Pancreas (tissue), 10 donors: ENCODE data around the gene C2CD3. TPM values are rescaled to one million over a fixed set of nuclear protein-coding genes. Genes with fewer than 3 reads are reported as not detected.

Experiments
- ATAC-seq, 4 donors: fragments of 200-7000 bp; cut with Tn5 transposase; one replicate each; pipeline versions ENCODE4 v1.8.0 to v1.9.1; 2020; ENCODE audit warnings: mild to moderate bottlenecking in 4 of 4, moderate library complexity in 4 of 4
- DNase-seq, 6 donors: peaks; one replicate each; pipeline ENCODE4 v3.0.0-alpha.2; 2020
- FAIRE-seq: peaks from 2 replicates; lab custom pipeline; 2012; peaks lifted over from hg19 to GRCh38; lab: Jason Lieb, UNC
- H3K27ac ChIP-seq, 4 donors: fragments of 200-600 bp; sonication (generic); 1 replicate in 3 of 4; 2 replicates in 1 of 4; pipeline versions ENCODE4 v1.5.0 to v1.8.0; 2020
- H3K27me3 ChIP-seq, 4 donors: fragments of 200-600 bp; one replicate each; pipeline ENCODE4 v1.8.0; 2021
- H3K36me3 ChIP-seq, 3 donors: fragments of 200-600 bp; sonication (generic) in 1 of 3; one replicate each; pipeline versions ENCODE4 v1.5.0 to v1.8.0; 2020 to 2021
- H3K4me1 ChIP-seq, 3 donors: fragments of 200-600 bp; one replicate each; pipeline ENCODE4 v1.8.0; 2021
- H3K4me3 ChIP-seq, 4 donors: fragments of 200-600 bp; sonication (generic) in 2 of 4; one replicate each; pipeline versions ENCODE4 v1.5.0 to v1.8.0; 2020 to 2021
- H3K9me3 ChIP-seq, 4 donors: fragments of 200-600 bp; one replicate each; pipeline ENCODE4 v1.8.0; 2021
- WGBS, 2 donors: extraction: QIAGEN DNeasy Blood & Tissue Kit; methylation state at CpG; one replicate each; pipeline ENCODE4 v1.1.7; 2013; 5-methylcytosine and 5-hydroxymethylcytosine counted together
- intact Hi-C, 3 donors: fragments of 100-400 bp; cut with DNase I; formaldehyde crosslinking; loops; one replicate each; pipeline versions ENCODE4 v1.11.1 to v1.14.2; 2022
- polyA plus RNA-seq, 2 donors: library from polyadenylated mRNA; stranded (reverse); fragments of 200-250 nt; gene quantifications; one replicate each; pipeline ENCODE4 v1.2.3, GENCODE V29; 2013
- total RNA-seq, 6 donors: library from RNA; stranded (reverse); fragmentation: NEBNext Ultra II Directional in 4 of 6; extraction: Animal tissue kit (Norgen Biotek cat#: 25700) in 4 of 6; gene quantifications; one replicate each; pipeline versions ENCODE4 v1.2.1 to v1.2.4, GENCODE V29; 2021 to 2023
- TF ChIP-seq, protein P1 (sequence below), 4 donors: fragments of 200-600 bp; sonication (generic) in 3 of 4; IDR thresholded peaks; one replicate each; pipeline versions ENCODE4 v1.5.0 to v1.8.0; 2021; ENCODE audit warnings: antibody characterized with exemption in 4 of 4
- donor health status: healthy with polysubstance abuse.
- donor health status: DM: no; HTN: no; CAD: no; lungs with moderate emphysema.
- donor health status: DM: no; HTN: no; CAD: no.
- donor health status: control.
- donor health status: control.
- donor health status: Bipolar disorder and iron deficiency.
- donor health status: DM: yes; HTN: yes; CAD: no.
- donor health status: DM: no; HTN: no; CAD: no.
- donor health status: DM: no; HTN: no; CAD: no.
- donor health status: DM: yes; HTN: yes; CAD: no.

C2CD3 gene
- total and polyA plus RNA-seq, 8 donors, result 7.0 to 14.8 (median 8.7) TPM

DNA sequence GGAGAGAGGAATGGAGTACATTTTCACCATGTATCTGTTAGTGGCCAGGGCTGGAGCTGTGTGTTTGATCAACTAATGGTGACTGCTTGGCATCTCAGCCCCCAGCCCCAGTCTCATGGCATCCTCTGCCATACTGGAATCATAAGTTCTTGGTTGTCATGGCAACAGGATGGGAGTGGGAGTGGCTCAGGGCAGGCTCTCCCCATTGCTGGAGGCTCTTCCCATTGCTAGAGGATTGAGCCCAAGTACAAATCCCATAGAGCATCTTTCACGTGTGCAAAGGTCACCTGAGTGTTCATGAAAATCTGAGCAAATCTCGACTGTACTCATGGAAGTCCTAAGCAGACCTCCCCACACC lies 205.1 kb downstream of the C2CD3 start:
- Histone ChIP-seq H3K4me1 (no peaks in the 10 kb centered on the region), H3K27me3 (no peaks in the 10 kb centered on the region), H3K27ac (no peak overlapping the region), H3K36me3 (no peaks in the 10 kb centered on the region), H3K9me3 (no peaks in the 10 kb centered on the region), H3K4me3 (no peak overlapping the region)
- FAIRE-seq, result no peak
- ATAC-seq, result no peak
- 38 to 50% methylated on average over 2 of the region's 2 CpGs for WGBS, 2 donors
- intact Hi-C loops, result loop anchor here in 1 of 3 donors (10.0 kb wide), 1 partner anchor 109 kb away; no protein-coding TSS in a partner anchor
- no peak for DNase-seq
- TF ChIP-seq, protein P1, sequence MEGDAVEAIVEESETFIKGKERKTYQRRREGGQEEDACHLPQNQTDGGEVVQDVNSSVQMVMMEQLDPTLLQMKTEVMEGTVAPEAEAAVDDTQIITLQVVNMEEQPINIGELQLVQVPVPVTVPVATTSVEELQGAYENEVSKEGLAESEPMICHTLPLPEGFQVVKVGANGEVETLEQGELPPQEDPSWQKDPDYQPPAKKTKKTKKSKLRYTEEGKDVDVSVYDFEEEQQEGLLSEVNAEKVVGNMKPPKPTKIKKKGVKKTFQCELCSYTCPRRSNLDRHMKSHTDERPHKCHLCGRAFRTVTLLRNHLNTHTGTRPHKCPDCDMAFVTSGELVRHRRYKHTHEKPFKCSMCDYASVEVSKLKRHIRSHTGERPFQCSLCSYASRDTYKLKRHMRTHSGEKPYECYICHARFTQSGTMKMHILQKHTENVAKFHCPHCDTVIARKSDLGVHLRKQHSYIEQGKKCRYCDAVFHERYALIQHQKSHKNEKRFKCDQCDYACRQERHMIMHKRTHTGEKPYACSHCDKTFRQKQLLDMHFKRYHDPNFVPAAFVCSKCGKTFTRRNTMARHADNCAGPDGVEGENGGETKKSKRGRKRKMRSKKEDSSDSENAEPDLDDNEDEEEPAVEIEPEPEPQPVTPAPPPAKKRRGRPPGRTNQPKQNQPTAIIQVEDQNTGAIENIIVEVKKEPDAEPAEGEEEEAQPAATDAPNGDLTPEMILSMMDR (IDR thresholded peaks at IDR 0.05), result no peak

DNA sequence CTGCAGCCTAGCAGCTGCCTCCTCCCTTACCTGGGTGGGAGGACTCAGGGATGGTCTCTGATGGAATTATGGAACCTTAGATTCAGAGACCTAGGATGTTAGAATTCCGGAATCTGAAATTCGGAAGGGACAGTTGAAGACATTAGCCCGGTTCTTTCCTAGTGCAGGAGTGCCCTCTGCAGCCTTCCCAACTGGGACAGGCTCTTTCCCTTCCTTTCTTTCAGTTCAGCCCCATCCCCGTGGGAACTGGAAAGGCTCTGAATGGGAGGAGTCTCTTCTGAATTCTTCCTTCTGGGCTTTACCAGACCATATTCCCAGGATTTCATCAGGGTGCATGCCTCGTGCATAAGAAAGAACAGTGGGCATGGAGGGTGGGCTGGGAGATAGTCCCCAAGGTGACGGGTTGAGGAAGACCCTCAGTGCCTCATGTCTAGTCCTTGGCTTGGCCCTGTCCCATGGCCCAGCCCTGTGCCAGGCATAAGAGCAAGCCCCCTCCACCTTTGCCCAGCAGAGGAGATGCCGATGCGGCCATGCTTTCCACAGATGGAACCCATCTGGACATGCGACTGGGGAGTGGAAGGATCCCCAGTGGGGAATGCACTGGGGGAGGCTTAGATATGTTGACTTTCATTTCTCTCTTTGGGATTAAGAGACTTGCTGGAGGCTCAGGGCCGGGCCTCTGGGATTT lies 205.6 kb downstream of the C2CD3 start:
- no peaks in the 10 kb centered on the region for H3K27me3 ChIP-seq
- WGBS, 2 donors, result 64 to 69% methylated on average over 10 of the region's 10 CpGs

DNA sequence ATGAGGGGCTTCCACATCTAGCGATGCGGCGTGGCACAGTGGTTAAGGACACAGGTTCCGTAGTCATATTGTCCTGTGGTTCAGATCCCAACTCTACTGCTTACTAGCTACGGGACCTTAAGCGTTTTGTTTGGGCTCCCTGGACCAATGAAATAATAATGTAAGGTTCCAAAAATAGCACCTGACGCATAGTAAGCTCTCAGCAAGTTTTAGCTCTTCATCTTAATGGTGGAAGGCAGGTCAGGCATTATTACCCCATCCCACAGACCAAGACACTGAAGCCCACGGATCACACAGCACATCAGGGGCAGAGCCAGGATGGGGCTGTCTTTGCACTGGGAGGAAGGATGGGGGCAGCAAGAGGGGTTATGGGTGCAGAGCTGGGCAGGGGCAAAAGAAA lies 206.9 kb downstream of the C2CD3 start:
- intact Hi-C loops, result loop anchor here in 1 of 3 donors (10.0 kb wide), 1 partner anchor 111 kb away; no protein-coding TSS in a partner anchor
- no peak overlapping the region for H3K27ac ChIP-seq
- no peaks in the 10 kb centered on the region for H3K27me3 ChIP-seq
- ATAC-seq, result no peak
- 68 to 71% methylated on average over 8 of the region's 8 CpGs for WGBS, 2 donors
- H3K4me1 ChIP-seq, result no peaks in the 10 kb centered on the region
- H3K36me3 ChIP-seq, result no peaks in the 10 kb centered on the region
- TF ChIP-seq, protein P1 (IDR thresholded peaks at IDR 0.05), result no peak
- no peaks in the 10 kb centered on the region for H3K9me3 ChIP-seq
- no peak overlapping the region for H3K4me3 ChIP-seq
- DNase-seq, result no peak
- no peak for FAIRE-seq

More for the DNA sequence above, 205.6 kb downstream of the C2CD3 start:
- ATAC-seq (no peak), FAIRE-seq (no peak), DNase-seq (peak in 1 of 6 donors; percentile 35)
- Histone ChIP-seq H3K27ac (no peak overlapping the region), H3K36me3 (no peaks in the 10 kb centered on the region), H3K9me3 (no peaks in the 10 kb centered on the region), H3K4me3 (no peak overlapping the region), H3K4me1 (no peaks in the 10 kb centered on the region)
- TF ChIP-seq, protein P1 (IDR thresholded peaks at IDR 0.05), result no peak
- intact Hi-C loops, result loop anchor here in 1 of 3 donors (10.0 kb wide), 1 partner anchor 110 kb away; no protein-coding TSS in a partner anchor

Other genes starting within 250 kb of the C2CD3 start
- gene DNAJB13, start 220.0 kb downstream of the C2CD3 start, total RNA-seq, result 1 to 10 TPM in 1 of 6 donors, under 1 TPM in 5; 0.22 to 1.8 (median 0.41) TPM
- 1 to 10 TPM in 1 of 2 donors, under 1 TPM in 1; 0.99 to 2.1 TPM for gene DNAJB13, start 220.0 kb downstream of the C2CD3 start, polyA plus RNA-seq
- gene UCP2, start 188.2 kb downstream of the C2CD3 start, total RNA-seq, result 10 to 100 TPM in 4 of 6 donors, 1 to 10 TPM in 2; 4.6 to 19.4 (median 12.7) TPM
- gene UCP2, start 188.2 kb downstream of the C2CD3 start, polyA plus RNA-seq, result 10 to 100 TPM in 1 of 2 donors, 1 to 10 TPM in 1; 10.0 to 16.1 TPM
- 1 to 10 TPM in 1 of 6 donors, under 1 TPM in 5; 0.32 to 1.5 (median 0.67) TPM for gene UCP3, start 161.9 kb downstream of the C2CD3 start, total RNA-seq
- 1 to 10 TPM; 2.0 TPM for gene UCP3, start 161.9 kb downstream of the C2CD3 start, polyA plus RNA-seq
- gene PPME1, start 287 bp upstream of the C2CD3 start, total RNA-seq, result 10 to 100 TPM in 5 of 6 donors, 1 to 10 TPM in 1; 9.6 to 18.7 (median 13.6) TPM
- gene PPME1, start 287 bp upstream of the C2CD3 start, polyA plus RNA-seq, result 10 to 100 TPM; 11.7 to 20.6 TPM
- under 1 TPM in 3 of 6 donors, not detected in 3; 0.20 to 0.94 (median 0.92) TPM for gene P4HA3, start 140.6 kb upstream of the C2CD3 start, total RNA-seq
- gene P4HA3, start 140.6 kb upstream of the C2CD3 start, polyA plus RNA-seq, result under 1 TPM; 0.19 to 0.38 TPM
- 1 to 10 TPM; 2.2 to 9.5 (median 4.2) TPM for gene PGM2L1, start 227.4 kb upstream of the C2CD3 start, total RNA-seq
- 1 to 10 TPM in 1 of 2 donors, under 1 TPM in 1; 0.96 to 1.9 TPM for gene PGM2L1, start 227.4 kb upstream of the C2CD3 start, polyA plus RNA-seq